NCI-H128 (cell line): ENCODE results near the gene CD48.

Experiments
- DNase-seq: peaks from one replicate; lab custom pipeline; 2025; ENCODE audit not compliant: unreplicated experiment; lab: John Stamatoyannopoulos, UW

CD48 gene, protein sequence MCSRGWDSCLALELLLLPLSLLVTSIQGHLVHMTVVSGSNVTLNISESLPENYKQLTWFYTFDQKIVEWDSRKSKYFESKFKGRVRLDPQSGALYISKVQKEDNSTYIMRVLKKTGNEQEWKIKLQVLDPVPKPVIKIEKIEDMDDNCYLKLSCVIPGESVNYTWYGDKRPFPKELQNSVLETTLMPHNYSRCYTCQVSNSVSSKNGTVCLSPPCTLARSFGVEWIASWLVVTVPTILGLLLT

DNA sequence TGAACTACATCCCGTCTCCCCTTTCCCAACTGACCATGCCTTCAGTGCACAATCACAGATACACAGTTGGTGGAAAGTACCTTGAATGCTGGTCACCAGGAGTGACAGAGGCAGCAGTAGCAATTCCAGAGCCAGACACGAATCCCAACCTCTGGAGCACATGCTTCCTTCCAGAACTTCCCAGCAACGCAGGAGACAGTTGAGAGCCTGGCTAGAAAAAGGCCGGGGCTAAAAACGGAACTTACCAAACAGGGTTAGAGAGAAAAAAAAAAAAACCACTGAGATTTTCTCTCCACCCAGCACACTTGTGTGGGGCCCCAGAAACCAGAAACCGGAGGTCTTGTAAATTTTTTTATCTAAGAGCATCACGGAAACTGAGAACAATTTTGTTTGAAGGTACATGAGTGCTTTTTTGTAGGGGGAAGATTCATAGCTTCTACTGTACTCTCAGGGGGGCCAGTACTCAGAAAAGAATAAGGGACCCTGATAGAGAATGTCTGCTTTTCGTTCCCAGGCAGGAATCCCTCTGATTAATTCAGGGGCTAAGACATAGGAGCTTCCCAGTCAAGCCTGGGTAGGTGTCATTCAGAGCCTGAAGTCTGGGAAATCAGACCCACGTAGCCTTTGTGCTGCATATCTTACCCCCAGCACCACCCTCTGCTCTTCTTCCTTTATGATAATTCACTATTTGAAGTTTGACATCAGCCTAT, at the start of gene CD48:
Gene CD48, minus strand, starts transcription at position 221 of the 710 bp plus-strand sequence. Its CDS starts 59 bp downstream, at position 162.
- no peak for DNase-seq

DNA sequence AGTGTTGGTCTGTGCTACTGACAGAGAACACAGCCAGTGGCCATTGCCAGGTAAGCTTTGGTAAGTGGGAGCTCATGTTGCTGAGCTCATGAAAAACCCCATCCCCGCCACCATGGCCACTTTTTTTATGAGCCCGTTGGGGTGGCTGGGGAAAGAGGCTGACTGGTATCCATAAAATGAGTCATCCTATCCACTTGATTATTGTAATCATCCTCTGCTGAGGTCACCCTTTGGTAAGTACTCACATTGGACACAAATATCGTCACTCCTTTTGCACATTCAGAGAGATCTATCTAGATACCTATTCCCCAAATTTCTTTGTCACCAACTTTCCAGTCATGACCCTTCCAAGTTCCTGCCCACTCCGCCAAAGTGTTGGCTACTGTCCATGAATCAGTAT, 49.4 kb upstream of the CD48 start:
- DNase-seq: no peak

DNA sequence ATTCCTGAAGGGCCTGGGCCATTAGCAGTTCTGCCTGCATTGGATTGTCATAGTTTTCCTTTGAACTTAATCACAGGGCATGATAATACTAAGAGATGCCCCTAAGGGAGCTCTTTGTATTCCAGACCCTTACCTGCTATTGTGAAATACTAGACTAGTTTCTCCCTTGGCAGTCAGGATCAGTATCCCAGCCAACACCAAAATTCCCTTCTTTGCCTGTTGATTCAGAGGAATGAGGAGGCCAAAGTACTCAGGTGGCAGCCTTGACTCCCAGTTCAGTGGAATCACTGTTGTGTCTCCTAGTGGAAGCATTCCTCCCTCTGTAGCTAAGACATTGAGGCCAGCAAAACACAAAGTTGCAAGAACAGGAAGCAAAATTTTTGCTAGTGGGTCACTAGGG, 48.1 kb upstream of the CD48 start:
- no peak for DNase-seq

DNA sequence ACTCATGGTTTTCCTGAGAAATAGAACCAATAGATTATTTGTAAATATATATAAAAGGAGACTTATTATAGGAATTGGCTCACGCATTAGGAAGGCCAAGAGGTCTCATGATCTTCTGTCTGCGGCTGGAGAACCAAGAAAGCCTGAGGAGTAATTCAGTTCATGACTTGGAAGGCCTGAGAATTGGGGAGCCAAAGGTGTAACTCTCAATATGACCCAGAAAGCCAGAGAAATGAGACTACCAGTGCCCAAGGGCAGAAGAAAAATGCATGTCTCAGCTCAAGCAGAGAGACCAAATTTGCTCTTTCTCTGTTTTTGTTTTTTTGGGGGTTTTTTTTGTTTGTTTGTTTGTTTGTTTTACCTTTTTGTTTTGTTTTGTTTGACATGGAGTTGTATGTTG, 46.9 kb upstream of the CD48 start:
- no peak for DNase-seq

DNA sequence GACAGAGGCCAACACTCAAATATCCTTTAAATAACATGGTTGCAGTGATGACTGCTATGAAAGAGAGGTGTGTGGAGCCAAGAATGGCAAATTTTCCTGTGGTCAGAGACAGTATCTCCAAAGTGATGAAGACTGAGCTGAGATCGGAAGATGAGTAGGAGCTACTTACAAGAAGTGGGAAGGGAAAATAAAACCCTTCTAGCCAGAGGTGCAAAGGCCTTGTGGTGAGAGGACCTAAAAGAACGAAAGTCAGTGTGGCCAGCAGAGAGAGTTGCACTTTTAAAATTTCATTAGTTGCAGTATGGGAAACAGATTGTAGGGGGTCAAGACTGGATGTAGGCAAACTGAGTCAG, 45.2 kb upstream of the CD48 start:
- no peak for DNase-seq

DNA sequence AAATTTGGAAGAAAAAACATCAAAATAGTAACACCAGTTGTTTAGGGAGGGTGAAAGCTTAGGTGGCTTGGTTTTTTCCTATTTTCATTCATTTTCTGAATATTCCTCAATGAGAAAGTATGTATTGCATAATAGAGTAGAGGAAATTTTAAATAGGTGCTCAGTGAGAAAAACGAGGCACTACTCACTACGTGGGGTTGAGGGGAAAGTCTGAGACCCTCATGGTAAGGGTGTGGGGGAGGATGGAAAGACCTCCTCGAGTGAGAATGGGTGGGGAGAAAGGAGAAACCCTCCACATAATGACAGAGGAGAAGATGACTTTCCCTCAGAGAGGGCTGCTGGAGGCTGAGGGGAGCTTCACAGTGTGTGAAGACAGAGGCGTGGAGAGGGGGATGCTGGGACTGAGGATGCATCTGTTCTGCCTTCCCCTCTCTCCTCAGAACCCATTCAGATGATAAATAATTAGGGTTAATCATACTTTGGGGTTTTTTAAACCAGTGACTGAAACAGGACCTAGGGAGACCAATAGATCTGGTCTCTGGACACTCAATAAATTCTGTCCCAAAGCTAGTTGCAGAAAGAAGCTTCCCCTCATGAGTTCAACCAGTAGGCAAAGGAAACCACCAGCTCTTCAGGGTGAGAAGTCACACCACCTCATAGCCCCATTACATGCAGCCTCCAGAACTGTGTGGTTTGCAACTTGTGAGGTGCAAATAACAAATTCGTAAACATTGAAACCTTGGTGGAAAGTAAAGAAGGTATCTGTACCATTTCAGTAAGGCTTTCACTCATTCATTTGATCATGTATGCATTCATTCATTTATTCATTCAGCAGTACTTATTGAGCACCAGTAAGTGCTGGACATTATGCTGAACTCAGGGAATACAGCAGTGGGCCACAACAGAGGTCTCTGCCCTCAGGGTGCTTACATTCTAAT, 44.6 kb upstream of the CD48 start:
- DNase-seq: no peak

DNA sequence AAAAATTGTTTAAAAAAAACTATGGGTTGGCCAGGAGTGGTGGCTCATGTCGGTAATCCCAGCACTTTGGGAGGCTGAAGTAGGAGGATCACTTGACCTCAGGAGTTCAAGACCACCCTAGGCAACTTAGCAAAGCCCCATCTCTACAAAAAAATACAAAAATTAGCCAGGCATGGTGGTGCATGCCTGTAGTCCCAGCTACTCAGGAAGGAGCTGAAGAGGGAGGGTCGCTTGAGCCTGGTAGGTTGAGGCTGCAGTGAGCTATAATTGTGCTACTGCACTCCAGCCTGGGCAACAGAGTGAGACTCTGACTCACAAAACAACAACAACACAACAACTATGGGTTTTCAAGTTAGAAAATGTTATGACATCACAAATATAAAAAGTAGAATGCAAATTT, 43.8 kb upstream of the CD48 start:
- no peak for DNase-seq

DNA sequence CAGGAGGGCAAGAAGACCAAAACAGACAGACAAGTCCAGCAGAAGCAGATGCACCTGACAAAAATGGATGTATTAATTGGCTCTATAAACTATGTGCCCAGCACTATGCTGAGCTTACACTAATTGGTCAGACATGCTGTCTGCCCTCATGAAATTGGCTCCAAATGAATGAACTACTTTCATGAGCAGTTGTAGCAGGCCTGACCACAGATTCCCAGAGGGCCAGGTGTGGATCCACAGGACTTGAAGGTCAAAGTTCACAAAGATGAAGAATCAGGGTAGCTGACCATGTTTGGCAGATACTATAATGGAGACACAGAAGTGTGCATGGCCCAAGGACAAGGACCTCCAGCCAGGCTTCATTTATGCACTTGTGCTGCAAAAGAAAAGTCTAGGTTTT, 42.0 kb upstream of the CD48 start:
- no peak for DNase-seq

DNA sequence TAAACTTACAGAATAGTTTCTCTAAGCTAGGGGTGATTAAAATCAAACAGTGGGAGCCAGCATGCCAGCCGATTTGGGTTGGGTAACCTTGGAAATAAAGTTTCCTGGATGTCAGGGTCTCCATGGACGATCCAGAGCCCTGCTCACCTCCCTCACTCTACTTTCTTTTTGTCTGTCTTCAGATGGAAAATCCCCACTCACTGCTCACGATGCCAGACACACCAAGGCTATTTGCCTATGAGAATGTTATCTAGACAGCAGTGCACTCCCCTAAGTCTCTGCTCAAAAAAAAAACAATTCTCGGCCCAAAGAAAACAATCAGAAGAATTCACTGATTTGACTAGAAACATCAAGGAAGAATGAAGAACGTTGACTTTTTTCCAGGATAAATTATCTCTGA, 41.3 kb upstream of the CD48 start:
- no peak for DNase-seq

DNA sequence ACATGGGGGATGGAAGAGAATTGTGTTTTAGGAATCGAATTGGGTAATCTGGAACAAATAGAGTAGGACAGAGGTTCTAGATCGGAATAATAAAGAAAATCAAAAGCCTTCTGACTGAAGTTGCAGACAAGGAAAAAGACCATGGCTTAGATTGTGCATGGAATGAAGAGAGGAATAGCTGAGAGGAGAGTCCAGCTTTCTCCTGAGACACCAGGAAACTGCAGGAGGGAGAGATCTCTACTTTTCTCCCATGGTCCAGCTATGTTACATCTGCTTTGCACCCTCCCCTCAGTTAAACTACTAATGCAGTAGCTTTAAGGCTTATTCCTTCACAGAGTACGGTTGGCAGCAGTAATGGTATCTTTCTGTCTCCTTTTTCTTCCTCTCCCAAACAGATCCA, 40.8 kb upstream of the CD48 start:
- no peak for DNase-seq

DNA sequence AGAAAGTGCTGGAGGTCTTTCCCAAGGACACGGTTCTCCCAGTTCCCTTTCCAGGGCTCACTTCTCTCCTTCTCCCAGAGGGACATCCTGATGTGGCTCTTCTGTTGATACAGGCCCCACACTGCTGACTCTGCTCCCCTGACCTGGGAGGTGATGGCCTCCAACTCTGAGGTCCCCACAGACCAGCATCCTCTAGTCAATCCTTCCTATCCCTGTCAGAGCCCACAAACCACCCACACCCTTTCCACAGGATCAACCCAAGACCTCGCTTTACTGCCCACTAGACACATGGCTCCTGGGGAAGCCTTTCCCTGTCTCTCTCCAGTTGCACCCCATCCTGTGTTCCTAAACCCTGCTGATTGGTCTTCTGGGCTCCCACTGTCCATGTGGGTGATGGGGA, 39.0 kb upstream of the CD48 start:
- DNase-seq: no peak

DNA sequence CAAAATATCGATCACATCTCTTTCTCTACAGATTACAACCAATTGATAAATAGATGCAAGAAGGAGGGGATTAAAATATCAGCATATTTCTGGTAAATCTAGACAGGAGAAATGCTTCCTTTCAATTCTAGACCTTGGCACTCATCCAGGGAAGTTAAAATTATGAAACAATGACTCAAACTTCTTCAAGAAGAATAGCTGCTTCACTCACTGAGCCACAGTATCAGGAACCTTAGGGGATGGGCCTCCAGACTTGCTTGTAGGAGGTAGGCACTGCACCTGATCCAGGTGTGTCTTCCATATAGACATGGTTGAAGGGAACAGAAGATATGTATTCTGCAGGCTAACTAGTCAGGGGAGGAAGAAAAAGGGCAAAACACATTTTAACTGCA, 37.3 kb upstream of the CD48 start:
- DNase-seq: no peak

DNA sequence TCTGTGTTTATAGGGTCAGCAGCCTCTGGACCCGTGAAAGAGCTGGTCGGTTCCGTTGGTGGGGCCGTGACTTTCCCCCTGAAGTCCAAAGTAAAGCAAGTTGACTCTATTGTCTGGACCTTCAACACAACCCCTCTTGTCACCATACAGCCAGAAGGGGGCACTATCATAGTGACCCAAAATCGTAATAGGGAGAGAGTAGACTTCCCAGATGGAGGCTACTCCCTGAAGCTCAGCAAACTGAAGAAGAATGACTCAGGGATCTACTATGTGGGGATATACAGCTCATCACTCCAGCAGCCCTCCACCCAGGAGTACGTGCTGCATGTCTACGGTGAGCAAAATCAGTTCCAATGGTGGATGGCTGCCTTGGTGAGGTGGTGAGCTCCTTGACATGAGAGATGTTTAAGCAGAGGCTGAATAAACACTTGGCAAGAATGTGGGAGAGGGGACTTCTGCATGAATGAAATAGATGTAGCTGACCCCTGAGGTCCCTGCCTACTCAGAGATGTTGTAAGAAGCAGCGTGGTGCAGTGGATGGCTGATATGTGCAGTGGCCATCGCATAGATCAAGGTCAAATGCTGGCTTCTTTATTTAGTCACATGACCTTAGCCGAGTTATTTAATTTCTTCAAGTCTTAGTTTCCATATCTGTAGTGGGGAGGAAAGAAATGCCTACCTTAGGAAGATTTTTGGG, 36.7 kb upstream of the CD48 start:
- no peak for DNase-seq

DNA sequence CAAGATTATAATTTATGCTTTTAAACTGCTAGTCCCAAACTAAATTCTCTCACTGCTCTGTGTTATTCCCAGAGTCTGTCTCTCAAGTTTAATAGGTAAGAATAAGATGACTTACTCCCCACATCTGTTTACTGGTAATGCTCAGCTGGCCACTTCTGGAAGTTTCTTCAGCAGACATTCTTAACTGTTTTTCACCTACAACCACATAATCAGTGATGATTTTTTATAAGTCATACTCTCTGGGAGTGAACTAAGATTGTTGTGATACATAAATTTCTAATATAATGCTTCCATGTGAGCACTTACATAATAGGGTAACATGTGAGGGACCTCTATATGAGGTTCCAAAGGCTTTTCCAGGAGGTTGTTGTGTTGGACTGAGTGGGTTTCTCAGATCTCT, 36.1 kb upstream of the CD48 start:
- DNase-seq: no peak

DNA sequence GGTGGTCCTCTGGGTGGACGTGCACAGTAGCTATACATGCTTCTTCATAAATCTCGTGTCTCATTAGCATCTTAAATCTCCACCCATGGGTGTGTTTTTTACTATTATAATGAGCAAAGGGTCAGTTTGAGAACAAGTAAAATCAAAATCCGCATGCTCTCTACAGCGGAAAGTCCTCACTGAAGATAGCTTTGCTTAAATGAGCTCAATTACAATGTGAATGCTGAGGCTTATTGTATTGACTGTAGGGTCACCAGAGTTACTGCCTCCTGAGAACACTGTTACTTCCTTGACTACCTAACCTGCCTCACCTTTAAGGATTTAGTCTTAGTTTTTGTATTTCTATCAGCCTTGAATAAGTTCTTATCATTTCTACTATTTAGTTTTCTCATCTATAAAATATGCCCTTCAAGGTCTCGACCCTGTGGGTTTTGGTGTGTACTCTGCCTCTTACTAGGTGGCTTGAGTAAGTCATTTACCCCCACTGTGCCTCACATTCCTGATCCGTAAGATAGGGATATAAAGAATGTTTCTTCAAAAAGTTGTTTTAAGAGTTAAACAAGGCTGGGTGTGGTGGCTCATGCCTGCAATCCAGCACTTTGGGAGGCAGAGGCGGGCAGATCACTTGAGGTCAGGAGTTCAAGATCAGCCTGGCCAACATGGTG, 35.3 kb upstream of the CD48 start:
- DNase-seq: no peak

DNA sequence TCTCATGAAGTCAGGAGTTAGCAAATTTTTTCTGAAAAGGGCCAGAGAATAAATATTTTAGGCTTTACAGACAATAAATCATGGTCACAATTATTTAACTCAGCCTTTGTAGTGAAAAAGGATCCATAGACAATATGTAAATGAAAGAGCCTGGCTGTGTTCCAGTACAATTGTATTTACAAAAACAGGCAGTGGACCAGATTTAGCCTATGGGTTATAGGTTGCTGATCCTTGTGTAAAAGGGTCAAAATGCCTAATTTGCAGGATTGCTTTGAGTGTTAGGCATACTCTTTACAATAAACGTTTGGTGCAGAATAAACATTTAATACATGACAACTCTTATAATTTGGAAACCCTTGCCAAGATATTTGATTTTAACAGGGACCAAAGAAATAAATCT, 33.9 kb upstream of the CD48 start:
- DNase-seq: no peak

DNA sequence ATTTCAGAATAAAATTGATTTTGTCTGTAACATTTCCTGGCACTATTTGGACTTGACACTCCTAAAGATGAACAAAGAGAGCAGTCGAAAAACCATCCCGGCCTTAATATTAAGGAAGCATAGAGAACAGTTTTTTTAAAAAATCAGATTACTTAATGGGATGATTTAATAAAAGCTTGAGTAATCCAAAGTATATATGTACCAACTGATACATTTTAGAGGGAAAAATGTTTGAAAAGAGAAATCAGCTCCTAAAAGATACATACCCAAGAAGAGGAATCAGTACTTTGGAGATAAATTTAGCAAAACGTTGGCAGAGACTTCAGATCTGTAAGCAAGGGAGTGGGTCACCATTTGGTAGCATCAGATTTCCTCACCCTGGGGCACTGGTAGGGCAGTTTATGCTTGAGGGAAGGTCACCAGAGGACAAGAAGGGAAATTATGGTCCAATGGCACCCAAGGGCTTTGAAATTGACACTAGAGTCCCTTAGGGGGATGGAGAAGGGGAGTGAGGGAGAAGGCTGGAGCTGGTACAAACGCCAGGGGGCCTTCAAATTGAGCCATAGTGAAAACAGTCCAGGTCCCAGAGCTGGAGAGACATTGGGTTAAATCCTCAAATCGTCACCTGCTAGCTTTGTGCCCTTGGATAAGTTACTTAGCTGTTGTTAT, 33.4 kb upstream of the CD48 start:
- no peak for DNase-seq

DNA sequence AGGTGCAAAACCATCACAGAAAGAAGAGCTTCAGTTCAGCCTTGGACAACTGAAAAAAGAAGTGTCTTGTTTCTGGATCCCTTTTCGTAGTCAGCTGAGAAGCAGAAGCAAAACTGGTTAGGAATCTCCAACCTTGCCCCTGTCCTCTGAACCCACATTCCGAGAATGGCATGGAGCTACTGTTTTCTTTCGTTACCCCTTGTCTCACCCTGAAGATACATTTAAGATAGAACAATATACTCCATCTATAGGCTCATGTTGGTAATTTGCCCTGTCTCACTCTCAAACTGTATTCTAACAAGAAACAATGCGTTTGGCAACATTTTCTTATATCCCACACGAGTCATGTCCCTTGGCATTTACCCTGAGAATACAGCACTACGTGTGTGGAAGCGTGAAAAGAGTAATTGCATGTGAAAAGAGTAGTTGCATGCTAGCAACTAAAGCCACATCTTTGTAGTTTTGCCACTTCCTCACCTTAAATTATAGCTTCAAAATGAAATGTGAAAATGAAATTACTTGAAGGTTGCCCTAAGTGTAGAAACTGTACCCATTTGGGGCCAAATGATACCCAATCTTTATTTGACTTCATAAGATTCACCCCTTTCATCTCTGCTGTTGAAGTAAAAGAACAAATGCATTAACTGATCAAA, 32.7 kb upstream of the CD48 start:
- no peak for DNase-seq

DNA sequence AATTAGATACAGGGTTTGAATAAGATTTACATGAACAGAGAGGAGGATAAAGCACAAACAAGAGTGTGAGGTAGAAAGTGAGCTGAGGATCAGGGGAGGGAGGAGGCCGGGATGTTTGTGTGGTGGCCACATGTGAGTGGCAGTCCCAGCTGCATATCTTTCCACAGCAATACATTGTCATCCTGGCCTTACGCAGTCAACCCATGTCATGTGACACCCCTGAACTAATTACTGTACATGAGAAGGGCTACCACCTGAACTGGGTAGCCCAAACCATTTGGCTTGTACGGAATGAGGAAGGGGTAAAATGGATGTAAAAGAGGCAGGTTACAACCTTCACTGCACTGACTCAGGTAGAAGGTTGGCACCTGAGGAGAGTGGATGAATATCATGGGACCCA, 31.6 kb upstream of the CD48 start:
- DNase-seq: no peak
